22Rv1 (cell line): ENCODE measurements around the gene CDK1.

Experiments
- CTCF ChIP-seq: fragments of 450-650 bp; IDR thresholded peaks from 2 replicates; pipeline ENCODE4 v1.5.1; 2017; ENCODE audit warnings: mild to moderate bottlenecking
- ZFX ChIP-seq: fragments of 450-650 bp; IDR thresholded peaks from 2 replicates; pipeline ENCODE4 v1.6.1; 2017; ENCODE audit warnings: antibody characterized with exemption, borderline replicate concordance

- TF ChIP-seq CTCF (no peak), ZFX (no peak)
These were observed 22.6 kb downstream of the CDK1 start for GRCh38 chr10:60800918-60801317.
